Esophagus muscularis mucosa (tissue), 4 donors: Measurements from ENCODE around the gene SFTPB. TPM values are rescaled to one million over a fixed set of nuclear protein-coding genes. Genes with fewer than 3 reads are reported as not detected.
"Not testable (repeated sequence)": the region's sequence is repeated elsewhere in the genome, so short reads cannot be mapped to it uniquely, and the experiment has no call there.

Experiments used
- DNase-seq: peaks from one replicate; pipeline ENCODE4 v3.0.0-alpha.2; 2017; ENCODE audit errors: extremely low spot score
- H3K27ac ChIP-seq, 4 donors: fragments of 200-600 bp; sonication (generic); replicated peaks in 1 of 4; 1 replicate in 3 of 4; 2 replicates in 1 of 4; pipeline ENCODE4 v1.5.1; 2016 to 2019; ENCODE audit warnings: mild to moderate bottlenecking in 1 of 4
- H3K27me3 ChIP-seq, 4 donors: fragments of 200-600 bp; sonication (generic); one replicate each; pipeline versions ENCODE4 v1.5.1 to v1.6.0; 2016 to 2019
- H3K36me3 ChIP-seq, 4 donors: fragments of 200-600 bp; sonication (generic); one replicate each; pipeline ENCODE4 v1.5.1; 2016 to 2019
- H3K4me1 ChIP-seq, 4 donors: fragments of 200-600 bp; sonication (generic); one replicate each; pipeline ENCODE4 v1.5.1; 2016 to 2019
- H3K4me3 ChIP-seq, 4 donors: fragments of 200-600 bp; sonication (generic); 1 replicate in 2 of 4; 2 replicates in 2 of 4; pipeline ENCODE4 v1.5.1; 2016 to 2019; ENCODE audit warnings: mild to moderate bottlenecking in 4 of 4, moderate library complexity in 1 of 4
- H3K9me3 ChIP-seq, 4 donors: fragments of 200-600 bp; sonication (generic); 1 replicate in 3 of 4; 2 replicates in 1 of 4; pipeline ENCODE4 v1.5.1; 2016 to 2019
- EP300 ChIP-seq: sonication (generic); formaldehyde crosslinking; IDR thresholded peaks from one replicate; pipeline ENCODE4 v1.6.1; 2017; ENCODE audit warnings: antibody characterized with exemption
- POLR2A ChIP-seq: fragments of 450-650 bp; IDR thresholded peaks from one replicate; pipeline ENCODE4 v1.6.1; 2017; ENCODE audit warnings: antibody characterized with exemption, moderate library complexity, mild to moderate bottlenecking, low read depth
- POLR2AphosphoS5 ChIP-seq, 2 donors: sonication (generic); formaldehyde crosslinking; IDR thresholded peaks; one replicate each; pipeline ENCODE4 v1.6.1; 2017; ENCODE audit warnings: antibody characterized with exemption in 2 of 2
- WGBS: methylation state at CpG from one replicate; pipeline ENCODE4 v1.1.5; 2018; 5-methylcytosine and 5-hydroxymethylcytosine counted together
- intact Hi-C: fragments of 100-400 bp; cut with DNase I; formaldehyde crosslinking; loops from one replicate; pipeline ENCODE4 v1.15.1; 2023
- total RNA-seq, 4 donors: library from RNA; depleted of rRNA; stranded (reverse); fragments of >200 nt; gene quantifications; one replicate each; pipeline versions ENCODE4 v1.1.0 to v1.2.1, GENCODE V29; 2016
- TF ChIP-seq, protein P1 (sequence below), 3 experiments: fragments of 200-600 bp in 2 of 3; fragments of 450-650 bp in 1 of 3; sonication (generic) in 2 of 3; IDR thresholded peaks; one replicate each; pipeline ENCODE4 v1.5.1; 2017 to 2019; ENCODE audit warnings: antibody characterized with exemption in 3 of 3, mild to moderate bottlenecking in 2 of 3, moderate library complexity in 1 of 3

Gene SFTPB
- total RNA-seq: 100 to 1,000 TPM in 1 of 4 donors, 10 to 100 TPM in 2, not detected in 1; 25.3 to 119 (median 26.6) TPM

DNA sequence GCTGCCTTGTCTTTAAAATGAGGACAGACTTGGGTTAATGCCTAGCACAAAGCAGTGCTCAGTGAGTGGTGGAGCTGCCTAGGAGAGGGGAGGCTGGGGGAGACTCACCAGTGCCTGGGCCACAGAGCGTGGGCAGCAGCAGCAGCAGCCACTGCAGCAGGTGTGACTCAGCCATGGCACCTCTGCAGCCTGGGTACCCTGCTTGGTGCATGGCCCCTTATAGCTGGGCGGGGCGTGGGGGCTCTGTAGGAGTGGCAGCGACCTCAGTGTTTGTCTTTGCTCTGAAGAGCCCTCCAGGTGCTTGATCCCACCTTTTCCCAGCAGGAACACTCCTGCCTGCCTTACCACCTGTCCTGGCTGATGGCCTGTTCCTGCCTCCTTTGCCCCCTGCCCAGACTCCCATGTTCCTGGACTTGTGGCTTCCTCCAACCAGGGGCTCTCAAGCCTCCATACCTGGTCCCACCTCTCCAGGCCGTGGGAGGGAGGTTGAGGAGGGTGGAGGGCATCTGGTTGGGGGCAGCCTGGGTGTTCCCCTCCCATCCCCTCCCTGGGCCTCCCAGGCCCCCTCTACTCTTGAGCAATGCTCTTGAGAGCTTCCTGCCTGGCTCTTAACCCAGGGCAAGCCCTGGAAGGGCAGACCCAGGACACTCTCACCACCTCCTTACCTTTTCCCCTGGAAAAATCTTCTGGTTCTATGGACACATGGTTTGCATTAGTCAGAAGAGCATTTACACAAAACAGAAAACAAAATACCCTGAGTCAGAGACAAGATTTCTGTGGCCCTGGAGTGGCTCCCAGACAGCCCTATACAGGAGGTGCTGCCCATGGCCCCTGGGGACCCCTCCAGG is at the start of gene SFTPB:
Gene SFTPB, minus strand, starts transcription at position 191 of the 848 bp plus-strand sequence. Its CDS starts 16 bp downstream, at position 175.
- H3K9me3 ChIP-seq: no peaks in the 10 kb centered on the region
- H3K27me3 ChIP-seq: no peaks in the 10 kb centered on the region
- H3K4me3 ChIP-seq: no peak within 1 kb of the TSS
- H3K36me3 ChIP-seq: no peaks in the 10 kb centered on the region
- TF ChIP-seq POLR2A: no peak
- no peak for TF ChIP-seq POLR2AphosphoS5 (IDR thresholded peaks at IDR 0.05)
- TF ChIP-seq, protein P1, sequence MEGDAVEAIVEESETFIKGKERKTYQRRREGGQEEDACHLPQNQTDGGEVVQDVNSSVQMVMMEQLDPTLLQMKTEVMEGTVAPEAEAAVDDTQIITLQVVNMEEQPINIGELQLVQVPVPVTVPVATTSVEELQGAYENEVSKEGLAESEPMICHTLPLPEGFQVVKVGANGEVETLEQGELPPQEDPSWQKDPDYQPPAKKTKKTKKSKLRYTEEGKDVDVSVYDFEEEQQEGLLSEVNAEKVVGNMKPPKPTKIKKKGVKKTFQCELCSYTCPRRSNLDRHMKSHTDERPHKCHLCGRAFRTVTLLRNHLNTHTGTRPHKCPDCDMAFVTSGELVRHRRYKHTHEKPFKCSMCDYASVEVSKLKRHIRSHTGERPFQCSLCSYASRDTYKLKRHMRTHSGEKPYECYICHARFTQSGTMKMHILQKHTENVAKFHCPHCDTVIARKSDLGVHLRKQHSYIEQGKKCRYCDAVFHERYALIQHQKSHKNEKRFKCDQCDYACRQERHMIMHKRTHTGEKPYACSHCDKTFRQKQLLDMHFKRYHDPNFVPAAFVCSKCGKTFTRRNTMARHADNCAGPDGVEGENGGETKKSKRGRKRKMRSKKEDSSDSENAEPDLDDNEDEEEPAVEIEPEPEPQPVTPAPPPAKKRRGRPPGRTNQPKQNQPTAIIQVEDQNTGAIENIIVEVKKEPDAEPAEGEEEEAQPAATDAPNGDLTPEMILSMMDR (IDR thresholded peaks at IDR 0.05): no peak
- TF ChIP-seq EP300: no peak
- intact Hi-C loops: no loop called here
- no CpG with 5 or more reads among the region's 5 CpGs for WGBS
- no peak for DNase-seq
- peaks cover 1 to 6% (median 5%) of the 10 kb centered on the region in 4 donors for H3K4me1 ChIP-seq
- no peak within 1 kb of the TSS for H3K27ac ChIP-seq

DNA sequence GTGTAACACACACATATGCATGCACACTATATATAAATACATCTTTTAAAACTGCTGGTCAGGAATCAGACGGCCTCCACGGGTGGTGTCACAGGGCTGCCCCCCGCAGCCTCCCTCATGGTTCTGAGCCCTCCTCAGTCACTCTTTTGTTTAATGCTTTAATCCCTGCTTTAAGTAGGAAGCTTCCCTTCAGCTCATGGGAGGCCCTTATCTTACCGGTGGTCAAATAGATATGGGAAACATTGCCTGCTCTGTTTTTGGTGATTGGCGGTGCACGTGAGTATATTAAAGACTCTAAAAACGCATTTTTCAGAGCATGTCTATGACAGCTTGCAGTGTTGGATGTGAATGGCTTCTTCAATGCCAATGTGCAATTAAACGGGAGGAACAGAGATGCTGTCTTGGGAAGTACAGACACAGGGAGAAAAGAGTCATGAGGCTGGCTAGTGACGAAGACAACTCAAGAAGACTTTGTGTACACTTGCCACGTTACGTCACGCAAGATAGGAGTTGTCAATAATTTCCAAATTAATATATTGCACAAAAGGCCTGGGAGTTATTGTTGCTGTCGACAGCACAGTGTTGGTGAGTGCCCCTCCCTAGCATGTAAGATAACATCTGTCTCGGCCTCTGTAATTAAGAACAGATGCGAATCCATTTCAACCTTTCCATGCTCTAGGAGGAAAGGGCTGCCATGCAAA is 49.5 kb upstream of the SFTPB start:
- 77% methylated on average over 15 of the region's 15 CpGs for WGBS
- intact Hi-C loops: no loop called here

DNA sequence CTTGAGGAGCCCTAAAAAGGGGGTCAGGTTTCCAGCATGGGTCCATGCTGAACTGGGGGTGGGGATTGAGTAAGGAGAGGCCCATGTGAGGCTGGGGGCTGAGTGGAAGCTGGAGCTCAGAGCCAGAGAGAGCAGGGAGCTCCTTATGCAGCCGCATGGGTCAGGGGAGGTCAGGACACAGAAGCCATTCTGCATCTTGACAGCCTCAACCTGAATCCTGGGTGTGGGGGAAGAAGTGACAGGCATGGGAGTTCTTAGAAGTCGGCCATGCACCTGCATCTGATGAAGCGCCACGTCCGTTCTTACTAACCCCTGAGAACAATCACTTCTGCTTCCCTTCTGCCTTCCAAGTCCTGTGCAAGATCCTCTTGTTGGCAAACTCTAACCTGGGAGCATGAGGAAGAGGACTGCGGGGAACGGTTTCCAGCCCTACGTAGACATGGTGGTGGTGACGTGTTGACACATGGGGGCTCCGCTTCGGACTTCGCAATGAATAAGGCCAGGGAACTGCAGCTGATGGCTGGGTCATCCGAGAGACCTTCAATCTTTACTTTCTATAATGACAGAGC is 48.4 kb upstream of the SFTPB start:
- DNase-seq: no peak
- Histone ChIP-seq H3K4me1 (peaks cover 15 to 38% (median 23%) of the 10 kb centered on the region in 4 donors), H3K4me3 (no peak overlapping the region), H3K9me3 (no peaks in the 10 kb centered on the region), H3K27me3 (peaks cover 0 to under 1% (median 0%) of the 10 kb centered on the region in 4 donors), H3K36me3 (no peaks in the 10 kb centered on the region), H3K27ac (no peak overlapping the region)
- intact Hi-C loops: no loop called here
- WGBS: 66% methylated on average over 13 of the region's 13 CpGs
- TF ChIP-seq POLR2AphosphoS5 (IDR thresholded peaks at IDR 0.05) (no peak), EP300 (no peak), POLR2A (no peak)
- TF ChIP-seq, protein P1 (IDR thresholded peaks at IDR 0.05): no peak

More for the DNA sequence above, 49.5 kb upstream of the SFTPB start:
- Histone ChIP-seq H3K36me3 (no peaks in the 10 kb centered on the region), H3K27ac (no peak overlapping the region), H3K4me1 (peaks cover 9 to 30% (median 17%) of the 10 kb centered on the region in 4 donors), H3K9me3 (no peaks in the 10 kb centered on the region), H3K27me3 (no peaks in the 10 kb centered on the region), H3K4me3 (no peak overlapping the region)
- DNase-seq: no peak
- TF ChIP-seq, protein P1 (IDR thresholded peaks at IDR 0.05): no peak
- peak in 1 of 2 donors; percentile 38 for TF ChIP-seq POLR2AphosphoS5 (IDR thresholded peaks at IDR 0.05)

DNA sequence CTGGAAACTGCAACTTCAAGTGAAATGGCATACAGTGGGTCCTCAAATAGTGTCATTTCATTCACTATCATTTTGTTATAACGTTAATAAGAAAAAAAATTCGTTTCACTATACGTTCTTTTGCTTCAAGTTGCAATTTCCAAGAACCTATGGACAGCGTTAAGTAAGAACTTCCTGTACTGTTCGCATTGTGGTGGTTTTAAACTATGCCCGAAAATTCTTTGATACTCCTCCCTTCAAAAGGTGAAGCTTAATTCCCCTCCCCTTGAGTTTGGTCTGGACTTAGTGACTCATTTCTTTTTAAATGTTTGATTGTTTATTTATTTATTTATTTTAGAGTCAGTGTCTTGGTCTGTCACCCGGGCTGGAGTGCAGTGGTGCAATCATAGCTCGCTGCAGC is 46.8 kb upstream of the SFTPB start:
- no peak for DNase-seq
- Histone ChIP-seq H3K27ac (no peak overlapping the region), H3K9me3 (no peaks in the 10 kb centered on the region), H3K36me3 (no peaks in the 10 kb centered on the region), H3K4me3 (no peak overlapping the region), H3K4me1 (peaks cover 29 to 44% (median 38%) of the 10 kb centered on the region in 4 donors), H3K27me3 (peaks cover 0 to 3% (median 0%) of the 10 kb centered on the region in 4 donors)
- WGBS: 89% methylated on average over 8 of the region's 8 CpGs
- intact Hi-C loops: no loop called here
- no peak for TF ChIP-seq EP300
- TF ChIP-seq POLR2A: no peak

DNA sequence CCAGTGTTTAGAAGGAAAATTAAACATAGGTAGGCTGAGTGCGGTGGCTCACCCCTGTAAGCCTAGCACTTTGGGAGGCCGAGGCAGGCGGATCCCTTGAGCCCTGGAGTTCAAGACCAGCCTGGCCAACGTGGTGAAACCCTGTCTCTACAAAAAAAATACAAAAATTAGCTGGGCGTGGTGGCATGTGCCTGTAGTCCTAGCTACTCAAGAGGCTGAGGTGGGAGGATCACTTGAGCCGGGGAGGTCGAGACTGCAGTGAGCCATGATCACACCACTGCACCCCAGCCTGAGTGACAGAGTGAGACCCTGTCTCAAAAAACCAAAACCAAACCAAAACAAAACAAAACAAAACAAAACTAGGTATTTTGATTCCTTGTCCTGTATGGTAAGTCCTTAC is 46.4 kb upstream of the SFTPB start:
- H3K27ac ChIP-seq, H3K4me3 ChIP-seq, H3K27me3 ChIP-seq, H3K9me3 ChIP-seq, intact Hi-C loops, DNase-seq, H3K36me3 ChIP-seq: not testable (repeated sequence)
- H3K4me1 ChIP-seq: peaks cover 26 to 48% (median 41%) of the 10 kb centered on the region in 4 donors
- WGBS: 97% methylated on average over 7 of the region's 7 CpGs
